ENCODE data around the gene TMEM51.
"Not testable (repeated sequence)": the region's sequence is repeated elsewhere in the genome, so short reads cannot be mapped to it uniquely, and the experiment has no call there.

- TF ChIP-seq CTCF (conservative IDR thresholded peaks at IDR 0.05; ENCODE audit: low read depth, low read length); POLR2A (IDR thresholded peaks at IDR 0.05; ENCODE audit: low read depth, low read length): not testable (repeated sequence)
These were observed 17.9 kb upstream of the TMEM51 start for GRCh38 chr1:15135604-15136003.

Measured in IMR-90 (cell line).